Endothelial cell (in vitro differentiated cells): ENCODE data around the gene CHST3. TPM values are rescaled to one million over a fixed set of nuclear protein-coding genes. Genes with fewer than 3 reads are reported as not detected.
A peak's percentile ranks its signal among the peaks of the same experiment; 100 is the strongest.

Experiments
- DNase-seq: peaks from one replicate; pipeline ENCODE4 v3.0.0; 2021; ENCODE audit warnings: low spot score
- H3K27ac Mint-ChIP-seq: one replicate; pipeline ENCODE4 v1.8.0; 2021; ENCODE audit warnings: mixed read lengths, inconsistent platforms; ENCODE audit not compliant: unreplicated experiment
- H3K27me3 Mint-ChIP-seq: one replicate; pipeline ENCODE4 v1.8.0; 2021; ENCODE audit warnings: mild to moderate bottlenecking, moderate library complexity, mixed read lengths, inconsistent platforms; ENCODE audit not compliant: unreplicated experiment
- H3K36me3 Mint-ChIP-seq: one replicate; pipeline ENCODE4 v1.8.0; 2021; ENCODE audit warnings: mild to moderate bottlenecking, low read depth, mixed read lengths, inconsistent platforms; ENCODE audit not compliant: unreplicated experiment
- H3K4me1 Mint-ChIP-seq: one replicate; pipeline ENCODE4 v1.8.0; 2021; ENCODE audit warnings: mild to moderate bottlenecking, mixed read lengths, inconsistent platforms; ENCODE audit not compliant: unreplicated experiment
- H3K4me3 Mint-ChIP-seq: one replicate; pipeline ENCODE4 v1.8.0; 2021; ENCODE audit warnings: mild to moderate bottlenecking, mixed read lengths, inconsistent platforms; ENCODE audit not compliant: unreplicated experiment
- H3K9me3 Mint-ChIP-seq: one replicate; pipeline ENCODE4 v1.8.0; 2021; ENCODE audit warnings: mixed read lengths, inconsistent platforms; ENCODE audit not compliant: unreplicated experiment
- total RNA-seq: library from RNA; stranded (reverse); fragmentation: NEBNext Ultra II Directional; extraction: Animal tissue kit (Norgen Biotek cat#: 25700); gene quantifications from one replicate; pipeline ENCODE4 v1.2.1, GENCODE V29; 2021; ENCODE audit not compliant: unreplicated experiment
- TF ChIP-seq, protein P1 (sequence below): fragments of 200-600 bp; sonication (generic); IDR thresholded peaks from one replicate; pipeline ENCODE4 v1.5.0; 2021; ENCODE audit warnings: antibody characterized with exemption; ENCODE audit not compliant: unreplicated experiment

Gene CHST3
- total RNA-seq, 1 donor from 2014 or later, result 3.8 TPM

DNA sequence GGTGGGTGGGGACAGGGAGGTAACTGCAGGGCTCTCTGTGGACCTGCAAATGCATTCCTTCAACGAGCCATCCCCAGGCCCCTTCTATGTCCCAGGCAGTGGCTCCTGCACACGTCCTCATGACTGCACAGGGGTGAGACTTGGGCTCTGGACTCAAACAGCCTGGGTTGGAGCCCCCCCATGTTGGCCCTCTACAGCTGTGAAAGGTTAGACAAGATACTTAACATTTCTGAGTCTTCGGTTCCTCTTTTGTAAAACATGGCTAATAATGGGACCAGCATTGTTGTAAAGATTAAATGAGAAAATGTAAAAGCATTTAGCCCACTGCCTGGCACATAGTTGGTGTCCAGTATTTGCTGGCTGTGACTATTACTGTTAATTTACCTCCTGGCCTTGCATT is 41.8 kb downstream of the CHST3 start:
- Mint-ChIP-seq H3K4me3 (no peak overlapping the region), H3K9me3 (no peaks in the 10 kb centered on the region), H3K36me3 (no peaks in the 10 kb centered on the region), H3K27ac (no peak overlapping the region), H3K4me1 (peaks cover 14% of the 10 kb centered on the region), H3K27me3 (peaks cover 9% of the 10 kb centered on the region)
- TF ChIP-seq, protein P1, sequence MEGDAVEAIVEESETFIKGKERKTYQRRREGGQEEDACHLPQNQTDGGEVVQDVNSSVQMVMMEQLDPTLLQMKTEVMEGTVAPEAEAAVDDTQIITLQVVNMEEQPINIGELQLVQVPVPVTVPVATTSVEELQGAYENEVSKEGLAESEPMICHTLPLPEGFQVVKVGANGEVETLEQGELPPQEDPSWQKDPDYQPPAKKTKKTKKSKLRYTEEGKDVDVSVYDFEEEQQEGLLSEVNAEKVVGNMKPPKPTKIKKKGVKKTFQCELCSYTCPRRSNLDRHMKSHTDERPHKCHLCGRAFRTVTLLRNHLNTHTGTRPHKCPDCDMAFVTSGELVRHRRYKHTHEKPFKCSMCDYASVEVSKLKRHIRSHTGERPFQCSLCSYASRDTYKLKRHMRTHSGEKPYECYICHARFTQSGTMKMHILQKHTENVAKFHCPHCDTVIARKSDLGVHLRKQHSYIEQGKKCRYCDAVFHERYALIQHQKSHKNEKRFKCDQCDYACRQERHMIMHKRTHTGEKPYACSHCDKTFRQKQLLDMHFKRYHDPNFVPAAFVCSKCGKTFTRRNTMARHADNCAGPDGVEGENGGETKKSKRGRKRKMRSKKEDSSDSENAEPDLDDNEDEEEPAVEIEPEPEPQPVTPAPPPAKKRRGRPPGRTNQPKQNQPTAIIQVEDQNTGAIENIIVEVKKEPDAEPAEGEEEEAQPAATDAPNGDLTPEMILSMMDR, result no peak
- DNase-seq, result no peak

DNA sequence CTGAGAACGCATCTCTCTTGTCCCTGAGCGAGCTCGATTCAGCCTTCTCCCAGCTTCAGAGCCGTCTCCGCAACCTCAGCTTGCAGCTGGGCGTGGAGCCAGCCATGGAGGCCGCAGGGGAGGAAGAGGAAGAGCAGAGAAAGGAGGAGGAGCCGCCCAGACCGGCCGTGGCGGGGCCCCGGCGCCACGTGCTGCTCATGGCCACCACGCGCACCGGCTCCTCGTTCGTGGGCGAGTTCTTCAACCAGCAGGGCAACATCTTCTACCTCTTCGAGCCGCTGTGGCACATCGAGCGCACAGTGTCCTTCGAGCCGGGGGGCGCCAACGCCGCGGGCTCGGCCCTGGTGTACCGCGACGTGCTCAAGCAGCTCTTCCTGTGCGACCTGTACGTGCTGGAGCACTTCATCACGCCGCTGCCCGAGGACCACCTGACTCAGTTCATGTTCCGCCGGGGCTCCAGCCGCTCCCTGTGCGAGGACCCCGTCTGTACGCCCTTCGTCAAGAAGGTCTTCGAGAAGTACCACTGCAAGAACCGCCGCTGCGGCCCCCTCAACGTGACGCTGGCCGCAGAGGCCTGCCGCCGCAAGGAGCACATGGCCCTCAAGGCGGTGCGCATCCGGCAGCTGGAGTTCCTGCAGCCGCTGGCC is 43.2 kb downstream of the CHST3 start:
- DNase-seq, result no peak
- TF ChIP-seq, protein P1, result no peak
- Mint-ChIP-seq H3K27me3 (peaks cover 10% of the 10 kb centered on the region), H3K4me3 (no peak overlapping the region), H3K4me1 (peaks cover 14% of the 10 kb centered on the region), H3K36me3 (no peaks in the 10 kb centered on the region), H3K27ac (no peak overlapping the region), H3K9me3 (no peaks in the 10 kb centered on the region)

DNA sequence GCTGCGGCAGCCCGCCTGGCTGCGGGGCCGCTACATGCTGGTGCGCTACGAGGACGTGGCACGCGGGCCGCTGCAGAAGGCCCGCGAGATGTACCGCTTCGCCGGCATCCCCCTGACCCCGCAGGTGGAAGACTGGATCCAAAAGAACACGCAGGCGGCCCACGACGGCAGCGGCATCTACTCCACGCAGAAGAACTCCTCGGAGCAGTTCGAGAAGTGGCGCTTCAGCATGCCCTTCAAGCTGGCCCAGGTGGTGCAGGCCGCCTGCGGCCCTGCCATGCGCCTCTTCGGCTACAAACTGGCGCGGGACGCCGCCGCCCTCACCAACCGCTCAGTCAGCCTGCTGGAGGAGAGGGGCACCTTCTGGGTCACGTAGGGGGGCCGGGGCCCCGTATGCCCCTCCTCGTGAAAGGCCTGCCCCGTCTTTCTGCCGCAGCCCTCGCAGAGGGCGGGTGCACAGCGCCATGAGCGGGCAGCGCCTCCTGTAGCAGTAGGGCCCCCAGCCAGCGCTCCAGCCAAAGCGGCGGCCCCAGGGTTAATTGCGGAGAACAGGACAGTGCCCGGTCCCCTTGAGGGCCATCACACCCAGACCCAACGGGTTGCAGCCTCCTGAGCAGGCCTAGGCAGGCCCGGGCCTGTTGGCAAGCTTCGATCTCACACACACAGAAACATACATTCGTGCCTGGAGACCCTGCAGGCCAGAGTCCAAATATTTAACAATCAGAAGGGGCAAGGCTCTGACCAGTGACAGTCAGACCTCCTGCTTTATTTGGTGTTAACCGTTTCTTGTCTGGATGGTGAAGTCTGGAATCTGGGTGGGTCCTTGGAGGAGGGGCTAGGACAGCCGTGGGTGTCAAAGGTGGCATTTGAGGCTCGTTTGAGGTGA is 44.1 kb downstream of the CHST3 start:
- DNase-seq, result no peak
- Mint-ChIP-seq H3K9me3 (no peaks in the 10 kb centered on the region), H3K36me3 (no peaks in the 10 kb centered on the region), H3K27ac (peak overlapping the region; percentile 13), H3K27me3 (peaks cover 10% of the 10 kb centered on the region), H3K4me3 (no peak overlapping the region), H3K4me1 (peaks cover 16% of the 10 kb centered on the region)
- TF ChIP-seq, protein P1, result no peak

DNA sequence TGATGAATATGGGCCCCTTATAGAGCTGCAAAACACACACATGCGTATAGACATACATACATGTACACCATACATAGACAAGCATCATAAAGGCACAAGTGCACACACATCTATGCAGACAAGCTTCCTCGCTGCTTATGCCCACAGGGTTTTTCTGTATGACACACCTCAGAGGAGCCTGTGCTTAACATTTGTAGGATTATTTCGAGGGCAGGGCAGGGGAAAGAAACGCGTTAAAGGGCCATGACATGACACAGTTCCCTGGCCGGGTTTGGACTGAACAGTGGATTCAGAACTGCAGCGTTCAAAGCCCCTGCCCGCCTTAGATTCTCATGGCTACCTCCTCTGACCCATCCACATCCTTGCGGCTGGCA is 44.8 kb downstream of the CHST3 start:
- no peak for DNase-seq
- Mint-ChIP-seq H3K4me3 (no peak overlapping the region), H3K27ac (peak overlapping the region; percentile 96), H3K27me3 (peaks cover 10% of the 10 kb centered on the region), H3K9me3 (no peaks in the 10 kb centered on the region), H3K36me3 (no peaks in the 10 kb centered on the region), H3K4me1 (peaks cover 16% of the 10 kb centered on the region)
- TF ChIP-seq, protein P1, result no peak
